Measurements from ENCODE around the gene OR2S2.
"Not testable (repeated sequence)": the region's sequence is repeated elsewhere in the genome, so short reads cannot be mapped to it uniquely, and the experiment has no call there.

DNA sequence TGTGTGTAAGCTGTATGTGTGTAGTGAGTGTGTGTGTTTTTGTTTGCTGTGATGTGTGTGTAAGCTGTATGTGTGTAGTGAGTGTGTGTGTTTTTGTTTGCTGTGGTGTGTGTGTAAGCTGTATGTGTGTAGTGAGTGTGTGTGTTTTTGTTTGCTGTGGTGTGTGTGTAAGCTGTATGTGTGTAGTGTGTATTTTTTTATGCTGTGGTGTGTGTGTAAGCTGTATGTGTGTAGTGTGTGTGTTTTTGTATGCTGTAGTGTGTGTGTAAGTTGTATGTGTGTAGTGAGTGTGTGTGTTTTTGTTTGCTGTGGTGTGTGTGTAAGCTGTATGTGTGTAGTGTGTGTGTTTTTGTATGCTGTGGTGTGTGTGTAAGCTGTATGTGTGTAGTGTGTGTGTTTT lies 44.5 kb downstream of the OR2S2 start:
- TF ChIP-seq, protein P1, sequence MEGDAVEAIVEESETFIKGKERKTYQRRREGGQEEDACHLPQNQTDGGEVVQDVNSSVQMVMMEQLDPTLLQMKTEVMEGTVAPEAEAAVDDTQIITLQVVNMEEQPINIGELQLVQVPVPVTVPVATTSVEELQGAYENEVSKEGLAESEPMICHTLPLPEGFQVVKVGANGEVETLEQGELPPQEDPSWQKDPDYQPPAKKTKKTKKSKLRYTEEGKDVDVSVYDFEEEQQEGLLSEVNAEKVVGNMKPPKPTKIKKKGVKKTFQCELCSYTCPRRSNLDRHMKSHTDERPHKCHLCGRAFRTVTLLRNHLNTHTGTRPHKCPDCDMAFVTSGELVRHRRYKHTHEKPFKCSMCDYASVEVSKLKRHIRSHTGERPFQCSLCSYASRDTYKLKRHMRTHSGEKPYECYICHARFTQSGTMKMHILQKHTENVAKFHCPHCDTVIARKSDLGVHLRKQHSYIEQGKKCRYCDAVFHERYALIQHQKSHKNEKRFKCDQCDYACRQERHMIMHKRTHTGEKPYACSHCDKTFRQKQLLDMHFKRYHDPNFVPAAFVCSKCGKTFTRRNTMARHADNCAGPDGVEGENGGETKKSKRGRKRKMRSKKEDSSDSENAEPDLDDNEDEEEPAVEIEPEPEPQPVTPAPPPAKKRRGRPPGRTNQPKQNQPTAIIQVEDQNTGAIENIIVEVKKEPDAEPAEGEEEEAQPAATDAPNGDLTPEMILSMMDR (IDR thresholded peaks at IDR 0.05): not testable (repeated sequence)
- not testable (repeated sequence) for TF ChIP-seq POLR2AphosphoS5 (IDR thresholded peaks at IDR 0.05)

All from stomach (tissue), 4 donors.